ENCODE data around the gene PLEKHM2. TPM values are rescaled to one million over a fixed set of nuclear protein-coding genes. Genes with fewer than 3 reads are reported as not detected.

The PLEKHM2 gene
- total RNA-seq, 1 experiment from 2014 or later, result 38.5 TPM

GRCh38 chr1:15701784-15702183 is 17.7 kb downstream of the PLEKHM2 start:
- no peak overlapping the region for H2AFZ ChIP-seq (ENCODE audit: low read depth, low read length, poor library complexity, severe bottlenecking)
- TF ChIP-seq CBX3 (IDR thresholded peaks at IDR 0.05; ENCODE audit: low read depth), result no peak
- no peak for TF ChIP-seq EZH2phosphoT487 (IDR thresholded peaks at IDR 0.05; ENCODE audit: borderline replicate concordance)
- TF ChIP-seq ZFX (IDR thresholded peaks at IDR 0.05), result no peak
- no peak for TF ChIP-seq TCF7L2 (IDR thresholded peaks at IDR 0.05; ENCODE audit: borderline replicate concordance, extremely low read depth, insufficient read depth, insufficient read length)
- no peak for TF ChIP-seq REST (IDR thresholded peaks at IDR 0.05; ENCODE audit: low read depth)
- no peak for TF ChIP-seq EGR1 (IDR thresholded peaks at IDR 0.05; ENCODE audit: low read depth)
- TF ChIP-seq SRF (IDR thresholded peaks at IDR 0.05; ENCODE audit: low read depth), result no peak
- TF ChIP-seq ELF1 (IDR thresholded peaks at IDR 0.05; ENCODE audit: borderline replicate concordance, low read depth), result no peak
- TF ChIP-seq ATF3 (IDR thresholded peaks at IDR 0.05), result no peak
- no peak for TF ChIP-seq FOSL1 (IDR thresholded peaks at IDR 0.05; ENCODE audit: low read depth)
- no peak for TF ChIP-seq SP1 (IDR thresholded peaks at IDR 0.05; ENCODE audit: low read depth)
- TF ChIP-seq YY1 (IDR thresholded peaks at IDR 0.05; ENCODE audit: extremely low read depth, insufficient replicate concordance, low read depth, low read length), result no peak
- no peak for TF ChIP-seq CEBPB (IDR thresholded peaks at IDR 0.05; ENCODE audit: low read depth)
- CTCF ChIA-PET, result no interaction called here

More at GRCh38 chr1:15701784-15702183, 17.7 kb downstream of the PLEKHM2 start:
- Histone ChIP-seq H3K36me3 (ENCODE audit: control insufficient read depth in 1 of 2, insufficient read depth in 2 of 2, low read length in 2 of 2) (no peaks in the 10 kb centered on the region), H3K27me3 (ENCODE audit: insufficient read depth, low read length) (no peaks in the 10 kb centered on the region), H3K27ac (ENCODE audit: low read depth, low read length) (no peak overlapping the region), H3K9me2 (ENCODE audit: insufficient read depth) (no peaks in the 10 kb centered on the region), H3K9me3 (ENCODE audit: control insufficient read depth in 1 of 2, insufficient read depth in 1 of 2, low read depth in 1 of 2, low read length in 2 of 2) (no peaks in the 10 kb centered on the region), H3K4me1 (ENCODE audit: control insufficient read depth in 1 of 2, insufficient read depth in 2 of 2, low read length in 2 of 2) (peaks cover 0 to 3% of the 10 kb centered on the region in 2 experiments; a peak in 1 of 4 replicates), H3K4me2 (ENCODE audit: low read length) (no peak overlapping the region), H3K4me3 (replicated peaks in 1 of 2; ENCODE audit: low read depth in 1 of 2, low read length in 2 of 2) (no peak overlapping the region), H4K20me1 (ENCODE audit: insufficient read depth) (no peaks in the 10 kb centered on the region), H3K9ac (ENCODE audit: low read length) (no peak overlapping the region), H3K79me2 (ENCODE audit: insufficient read depth, low read length) (peaks cover 18% of the 10 kb centered on the region; the same call in 1 of the 2 replicates)
- intact Hi-C loops (cut with micrococcal nuclease), result no loop called here
- no peak for ATAC-seq
- POLR2A ChIA-PET, result no interaction called here
- DNase-seq (ENCODE audit: low read depth, low spot score), result no peak
- RAD21 ChIA-PET (ENCODE audit: low non-redundant PET in 1 of 2, low total read pairs in 2 of 2, uncharacterized antibody in 2 of 2, unreplicated experiment in 2 of 2), result no interaction called here
- BruUV-seq (replicated peaks), result no TSS peak

Measured in HCT116 (cell line).